SK-N-SH treated with all-trans-retinoic acid at 6 μM for 48 hours (cell line): ENCODE measurements around the gene MAPK10.

Experiments
- CREB5 ChIP-seq: fragments of 250-450 bp; sonication (Bioruptor Pico); IDR thresholded peaks from 2 replicates; pipeline ENCODE4 v1.5.1; 2020; ENCODE audit warnings: low read depth, mild to moderate bottlenecking, moderate library complexity
- OSR1 ChIP-seq: fragments of 250-450 bp; sonication (Bioruptor Pico); IDR thresholded peaks from 2 replicates; pipeline ENCODE4 v1.8.0; 2022; ENCODE audit warnings: moderate library complexity, mild to moderate bottlenecking, inconsistent platforms
- TOX ChIP-seq: fragments of 250-450 bp; sonication (Bioruptor Pico); IDR thresholded peaks from 2 replicates; pipeline ENCODE4 v1.8.0; 2021; ENCODE audit warnings: mild to moderate bottlenecking, moderate library complexity, borderline replicate concordance
- ZC3H10 ChIP-seq: fragments of 250-450 bp; sonication (Bioruptor Pico); IDR thresholded peaks from 2 replicates; pipeline ENCODE4 v1.5.1; 2021; ENCODE audit warnings: mild to moderate bottlenecking, moderate library complexity
- ZFP3 ChIP-seq: fragments of 250-450 bp; sonication (Bioruptor Pico); IDR thresholded peaks from 2 replicates; pipeline ENCODE4 v1.5.0; 2020; ENCODE audit warnings: mild to moderate bottlenecking, moderate library complexity
- ZFP30 ChIP-seq: fragments of 450-650 bp; formaldehyde crosslinking; IDR thresholded peaks from 2 replicates; pipeline ENCODE4 v1.5.0; 2022; ENCODE audit warnings: mild to moderate bottlenecking, moderate library complexity
- TF ChIP-seq, protein P1 (sequence below): fragments of 250-450 bp; sonication (Bioruptor Pico); IDR thresholded peaks from 2 replicates; pipeline ENCODE4 v1.8.0; 2021; ENCODE audit warnings: low read depth, mild to moderate bottlenecking, moderate library complexity, borderline replicate concordance

- TF ChIP-seq ZFP30 (CRISPR knock-in tag) (no peak), OSR1 (CRISPR knock-in tag) (no peak), ZFP3 (CRISPR knock-in tag) (no peak), ZC3H10 (CRISPR knock-in tag) (no peak), TOX (CRISPR knock-in tag) (no peak), CREB5 (CRISPR knock-in tag) (no peak)
- TF ChIP-seq, protein P1, sequence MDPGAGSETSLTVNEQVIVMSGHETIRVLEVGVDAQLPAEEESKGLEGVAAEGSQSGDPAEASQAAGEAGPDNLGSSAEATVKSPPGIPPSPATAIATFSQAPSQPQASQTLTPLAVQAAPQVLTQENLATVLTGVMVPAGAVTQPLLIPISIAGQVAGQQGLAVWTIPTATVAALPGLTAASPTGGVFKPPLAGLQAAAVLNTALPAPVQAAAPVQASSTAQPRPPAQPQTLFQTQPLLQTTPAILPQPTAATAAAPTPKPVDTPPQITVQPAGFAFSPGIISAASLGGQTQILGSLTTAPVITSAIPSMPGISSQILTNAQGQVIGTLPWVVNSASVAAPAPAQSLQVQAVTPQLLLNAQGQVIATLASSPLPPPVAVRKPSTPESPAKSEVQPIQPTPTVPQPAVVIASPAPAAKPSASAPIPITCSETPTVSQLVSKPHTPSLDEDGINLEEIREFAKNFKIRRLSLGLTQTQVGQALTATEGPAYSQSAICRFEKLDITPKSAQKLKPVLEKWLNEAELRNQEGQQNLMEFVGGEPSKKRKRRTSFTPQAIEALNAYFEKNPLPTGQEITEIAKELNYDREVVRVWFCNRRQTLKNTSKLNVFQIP (CRISPR knock-in tag): no peak
Measured at GRCh38 chr4:86129546-86129945, 230.3 kb downstream of the MAPK10 start.
